Measurements from ENCODE around the gene LRRC32.

Gene LRRC32

GRCh38 chr11:76662656-76663485 is 7.7 kb downstream of the LRRC32 start:
- DNase-seq (ENCODE audit: low read depth) = no peak

GRCh38 chr11:76661834-76662434 is 8.6 kb downstream of the LRRC32 start:
- no peak for DNase-seq (ENCODE audit: low read depth)

- DNase-seq (ENCODE audit: low read depth) = no peak
These were observed 9.2 kb downstream of the LRRC32 start for GRCh38 chr11:76661306-76661751.

GRCh38 chr11:76660533-76661305 is 9.8 kb downstream of the LRRC32 start:
- DNase-seq (ENCODE audit: low read depth) = no peak

GRCh38 chr11:76659672-76660532 is 10.6 kb downstream of the LRRC32 start:
- DNase-seq (ENCODE audit: low read depth) = no peak

- no peak for DNase-seq (ENCODE audit: low read depth)
These were observed 11.6 kb downstream of the LRRC32 start for GRCh38 chr11:76658651-76659650.

- no peak for DNase-seq (ENCODE audit: low read depth)
These were observed 12.3 kb downstream of the LRRC32 start for GRCh38 chr11:76658231-76658630.

GRCh38 chr11:76657187-76658170 is 13.1 kb downstream of the LRRC32 start:
- DNase-seq (ENCODE audit: low read depth) = no peak

- DNase-seq (ENCODE audit: low read depth) = no peak
These were observed 13.9 kb downstream of the LRRC32 start for GRCh38 chr11:76656571-76657081.

GRCh38 chr11:76656050-76656531 is 14.5 kb downstream of the LRRC32 start:
- no peak for DNase-seq (ENCODE audit: low read depth)

- DNase-seq (ENCODE audit: low read depth) = no peak
These were observed 15.0 kb downstream of the LRRC32 start for GRCh38 chr11:76655501-76656049.

- DNase-seq (ENCODE audit: low read depth) = no peak
These were observed 15.6 kb downstream of the LRRC32 start for GRCh38 chr11:76654980-76655379.

GRCh38 chr11:76654298-76654851 is 16.2 kb downstream of the LRRC32 start:
- DNase-seq (ENCODE audit: low read depth) = no peak

GRCh38 chr11:76653674-76654284 is 16.8 kb downstream of the LRRC32 start:
- DNase-seq (ENCODE audit: low read depth) = no peak

GRCh38 chr11:76653012-76653673 is 17.4 kb downstream of the LRRC32 start:
- DNase-seq (ENCODE audit: low read depth) = no peak

- DNase-seq (ENCODE audit: low read depth) = no peak
These were observed 20.6 kb downstream of the LRRC32 start for GRCh38 chr11:76649851-76650372.

- no peak for DNase-seq (ENCODE audit: low read depth)
These were observed 21.5 kb downstream of the LRRC32 start for GRCh38 chr11:76649011-76649410.
